A204.1 (cell line): Measurements from ENCODE around the gene EGLN3.

ENCODE experiments used
- FAIRE-seq: peaks from 2 replicates; lab custom pipeline; 2012; peaks lifted over from hg19 to GRCh38; lab: Jason Lieb, UNC

Gene EGLN3

DNA sequence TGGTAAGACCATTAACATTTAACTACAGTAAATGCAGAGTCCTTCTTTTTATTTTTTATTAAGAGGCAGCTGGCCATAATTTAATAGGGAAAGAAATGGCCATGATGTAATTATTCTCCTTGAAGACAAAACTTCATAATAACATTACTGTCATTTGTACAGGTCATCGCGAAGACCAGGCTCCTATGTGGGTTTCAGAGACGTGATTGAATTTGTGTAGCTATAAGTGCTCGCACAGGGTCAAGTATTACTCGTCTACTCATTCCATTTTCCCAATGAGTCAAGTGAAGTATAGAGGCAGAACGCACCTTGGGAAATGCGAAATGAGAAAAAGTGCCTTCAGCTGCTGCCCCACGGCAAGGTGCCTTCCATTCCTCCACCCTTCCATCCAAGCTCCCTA, 40.4 kb downstream of the EGLN3 start:
- no peak for FAIRE-seq

DNA sequence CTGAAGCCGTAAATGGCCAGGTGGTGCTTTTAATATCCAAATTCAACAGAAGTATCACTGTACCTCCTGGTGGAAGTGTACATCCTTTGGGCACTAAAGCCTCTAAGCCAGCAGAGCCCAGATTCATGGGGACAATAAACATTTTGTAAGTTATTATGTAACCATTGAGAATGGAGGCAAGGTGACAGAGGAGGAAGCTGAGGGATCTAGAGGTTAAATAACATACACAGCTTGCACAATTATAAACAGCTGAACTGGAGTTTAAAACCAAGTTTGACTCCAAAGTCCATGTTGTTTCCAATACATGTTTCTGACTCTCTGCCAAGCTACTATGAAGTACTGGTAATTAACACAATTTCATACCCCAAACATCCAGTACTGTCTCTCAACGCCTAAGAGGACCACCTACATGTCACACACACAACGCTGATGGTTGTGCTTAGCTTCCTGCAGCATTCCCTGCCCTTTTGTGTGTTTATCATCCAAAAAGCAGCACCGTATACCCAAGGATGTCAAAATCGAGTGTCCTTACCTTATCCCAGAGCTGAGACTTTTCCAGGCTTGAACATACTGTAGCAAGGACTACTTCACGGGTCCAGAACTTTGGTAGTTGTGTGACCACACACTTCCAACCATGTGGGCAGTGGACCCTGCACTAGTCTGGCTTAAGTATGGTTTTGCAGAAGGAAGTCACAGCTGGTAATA, 41.3 kb downstream of the EGLN3 start:
- FAIRE-seq: no peak

DNA sequence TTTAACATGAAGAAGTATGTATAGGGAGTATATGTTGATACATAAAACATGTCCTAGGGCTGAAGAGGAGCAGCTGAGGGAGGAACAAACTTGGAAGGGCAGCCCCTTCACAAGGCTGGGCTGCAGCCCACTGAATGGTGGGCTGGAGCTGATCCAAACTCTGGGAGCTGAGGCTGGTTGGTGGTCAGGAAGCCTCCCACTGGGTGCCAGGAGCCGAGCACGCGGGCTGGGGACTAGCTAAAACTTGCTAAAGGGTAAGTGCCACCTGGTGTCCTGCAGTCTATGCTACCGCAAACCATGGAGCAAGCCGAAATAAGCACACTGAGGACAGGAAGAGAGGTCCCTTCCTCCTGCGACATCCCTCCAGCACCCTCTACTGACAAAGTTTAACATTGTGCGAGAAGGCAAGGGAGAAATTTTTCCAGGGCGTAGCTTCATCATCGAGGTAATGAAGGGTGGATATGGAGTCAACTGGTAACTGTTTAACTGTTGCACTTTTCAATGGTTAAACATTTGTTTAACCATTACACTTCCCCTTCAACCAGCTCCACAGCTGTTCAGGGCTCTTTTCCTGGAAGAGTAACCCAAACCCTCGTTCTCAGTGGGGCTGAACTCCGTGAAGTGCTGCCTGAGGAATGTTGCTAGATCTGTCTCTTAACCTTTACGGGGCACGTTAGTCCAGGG, 42.2 kb downstream of the EGLN3 start:
- FAIRE-seq: no peak

DNA sequence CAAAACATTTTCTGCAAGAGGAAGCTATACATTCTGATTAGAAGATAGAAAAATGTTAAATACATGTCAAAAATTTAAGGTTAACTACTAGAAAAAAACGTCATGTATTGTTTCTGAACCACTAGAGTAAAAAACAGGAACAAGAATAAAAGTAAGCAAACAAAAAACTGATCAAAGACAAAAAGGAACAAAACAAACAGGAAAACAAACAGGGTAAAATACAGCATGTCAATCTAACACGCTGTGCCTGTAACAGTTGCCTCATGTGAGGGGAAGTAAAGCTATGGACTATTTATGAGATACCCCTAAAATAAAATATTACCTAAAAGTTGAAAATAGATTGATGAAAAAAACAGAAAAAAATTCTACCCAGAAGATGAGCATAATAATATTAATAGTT, 43.9 kb downstream of the EGLN3 start:
- no peak for FAIRE-seq

DNA sequence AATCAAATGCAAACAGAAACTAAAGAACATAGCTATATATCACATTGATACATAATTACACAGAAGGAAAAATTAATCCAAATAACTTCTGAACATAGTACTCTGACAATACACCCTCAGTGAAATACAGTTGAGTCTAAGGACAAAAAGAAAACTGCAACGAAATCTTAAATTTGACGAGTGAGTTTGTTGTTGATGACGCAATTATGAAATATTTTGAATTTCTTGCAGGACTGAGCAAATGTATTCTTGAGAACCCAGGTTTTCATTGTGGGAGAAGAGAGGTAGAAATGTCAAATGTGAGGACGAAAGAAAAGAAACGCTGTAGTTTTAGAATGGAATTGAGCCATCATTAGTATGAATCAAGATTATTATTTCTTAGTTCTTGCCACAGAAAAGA, 46.3 kb downstream of the EGLN3 start:
- FAIRE-seq: no peak

DNA sequence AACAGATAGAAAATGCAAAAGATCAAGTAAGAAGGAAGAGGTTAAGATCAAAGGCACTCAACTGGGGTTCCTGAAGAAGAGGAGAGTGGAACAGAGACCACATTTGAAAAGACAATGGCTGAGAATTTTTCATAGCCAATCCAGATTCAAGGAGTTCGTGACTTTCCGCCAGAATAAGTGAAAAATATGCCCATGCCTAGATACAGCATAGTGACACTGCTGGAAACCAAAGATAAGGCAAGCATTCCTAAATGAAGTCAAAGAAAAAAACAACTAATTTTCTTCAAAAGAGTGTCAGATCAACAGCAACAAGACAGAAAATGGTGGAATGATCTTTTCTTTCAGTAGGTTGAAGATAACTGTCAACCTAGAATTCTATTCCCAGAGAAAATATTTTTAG, 47.5 kb downstream of the EGLN3 start:
- FAIRE-seq: no peak

DNA sequence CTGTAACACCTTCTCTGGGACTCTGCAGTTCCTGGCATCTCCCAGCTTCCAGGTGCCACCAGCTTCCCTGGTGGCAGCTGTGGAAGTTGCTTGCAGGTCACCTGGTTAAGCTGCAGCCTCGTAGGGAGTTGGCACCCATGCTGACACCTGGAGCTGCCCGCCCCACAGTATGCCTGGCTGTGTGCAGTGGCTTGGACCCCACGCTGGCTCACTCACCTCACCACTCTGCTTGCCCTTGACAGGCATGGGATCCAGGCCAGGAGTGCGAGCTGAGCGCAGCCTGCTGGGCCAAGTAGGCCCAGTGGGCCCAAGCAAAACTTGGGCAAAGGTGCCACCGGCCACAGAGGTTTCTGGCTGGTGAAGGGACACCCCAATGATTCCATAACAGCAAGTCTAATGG, 48.5 kb downstream of the EGLN3 start:
- no peak for FAIRE-seq

DNA sequence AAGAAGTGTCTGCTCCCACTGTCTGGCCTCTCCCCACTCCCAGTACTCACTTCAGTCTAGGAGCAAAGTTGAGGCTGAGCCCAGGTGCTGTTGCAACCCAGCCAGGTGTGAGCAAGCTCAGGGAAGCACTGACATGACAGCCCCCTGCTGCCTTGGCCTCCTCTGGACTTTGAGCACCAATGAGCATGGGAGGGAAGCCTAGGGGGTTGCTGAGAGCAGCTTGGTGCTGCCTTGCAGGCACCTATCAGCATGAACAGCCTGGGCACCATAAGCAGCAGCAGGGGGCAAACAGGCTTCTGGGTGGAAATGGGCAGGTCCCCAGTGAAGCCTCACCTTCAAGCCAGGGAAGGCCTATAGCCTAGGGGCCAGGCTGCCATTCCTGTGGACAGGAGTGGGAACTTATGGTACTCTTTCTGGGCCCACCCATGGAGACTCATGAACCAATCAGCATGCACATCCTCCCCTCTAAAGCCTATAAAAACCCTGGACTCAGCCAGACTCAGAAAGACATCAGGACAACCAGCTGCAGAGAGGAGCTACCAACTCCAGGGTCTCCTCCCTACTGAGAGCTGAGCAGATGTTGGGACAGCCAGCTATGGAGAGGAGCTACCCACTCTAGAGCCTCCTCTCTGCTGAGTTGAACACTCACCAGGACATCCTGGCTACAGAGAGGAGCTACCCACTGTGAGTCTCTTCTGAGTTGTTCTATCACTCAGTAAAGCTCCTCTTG, 49.3 kb downstream of the EGLN3 start:
- no peak for FAIRE-seq

DNA sequence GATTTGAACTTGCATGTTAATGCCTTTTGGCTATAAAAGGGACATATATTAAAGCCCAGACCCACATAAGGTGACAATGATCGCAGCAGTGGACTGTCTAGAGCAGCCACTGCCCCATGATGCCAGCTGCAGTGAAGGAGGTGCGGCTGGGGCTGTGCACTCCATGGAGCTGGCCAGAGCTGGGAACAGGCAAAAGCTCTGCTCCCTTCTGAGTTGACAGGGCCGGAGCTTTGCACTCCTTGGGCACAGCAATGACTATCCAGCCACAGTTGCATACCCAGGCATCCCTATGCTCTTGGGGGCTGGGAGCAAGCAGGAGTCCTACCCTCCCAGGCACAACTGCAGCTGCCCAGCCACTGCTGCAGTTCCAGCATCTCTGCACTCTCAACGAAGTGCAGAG, 50.2 kb downstream of the EGLN3 start:
- no peak for FAIRE-seq

DNA sequence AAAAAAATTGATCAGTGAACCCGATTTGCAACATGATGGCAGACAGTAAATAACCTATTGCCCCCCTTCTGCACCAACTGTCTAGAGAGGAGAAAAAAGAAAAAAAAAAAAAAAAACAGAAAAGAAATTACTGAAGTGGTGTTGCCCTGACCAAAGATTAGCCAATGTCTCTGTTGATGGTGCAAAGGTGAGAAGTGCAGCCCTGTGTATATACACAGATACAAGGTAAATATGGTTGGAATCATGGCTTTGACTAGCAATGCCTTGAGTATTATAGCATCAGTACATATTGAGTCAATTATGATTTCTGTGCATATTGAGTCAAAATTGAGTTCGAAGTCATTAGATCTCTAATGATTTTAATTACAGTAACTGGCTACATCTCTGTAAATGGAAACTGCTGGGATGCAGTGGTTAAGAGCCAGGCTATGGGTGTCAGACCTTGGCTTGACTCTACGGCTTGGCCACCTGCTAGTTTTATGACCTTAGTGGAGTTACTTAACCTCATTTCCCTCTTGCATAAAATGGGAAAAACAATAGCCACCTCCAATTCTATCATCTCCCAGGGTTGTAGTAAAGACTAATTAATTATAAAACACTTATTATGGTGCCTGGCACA, 51.0 kb downstream of the EGLN3 start:
- FAIRE-seq: no peak

DNA sequence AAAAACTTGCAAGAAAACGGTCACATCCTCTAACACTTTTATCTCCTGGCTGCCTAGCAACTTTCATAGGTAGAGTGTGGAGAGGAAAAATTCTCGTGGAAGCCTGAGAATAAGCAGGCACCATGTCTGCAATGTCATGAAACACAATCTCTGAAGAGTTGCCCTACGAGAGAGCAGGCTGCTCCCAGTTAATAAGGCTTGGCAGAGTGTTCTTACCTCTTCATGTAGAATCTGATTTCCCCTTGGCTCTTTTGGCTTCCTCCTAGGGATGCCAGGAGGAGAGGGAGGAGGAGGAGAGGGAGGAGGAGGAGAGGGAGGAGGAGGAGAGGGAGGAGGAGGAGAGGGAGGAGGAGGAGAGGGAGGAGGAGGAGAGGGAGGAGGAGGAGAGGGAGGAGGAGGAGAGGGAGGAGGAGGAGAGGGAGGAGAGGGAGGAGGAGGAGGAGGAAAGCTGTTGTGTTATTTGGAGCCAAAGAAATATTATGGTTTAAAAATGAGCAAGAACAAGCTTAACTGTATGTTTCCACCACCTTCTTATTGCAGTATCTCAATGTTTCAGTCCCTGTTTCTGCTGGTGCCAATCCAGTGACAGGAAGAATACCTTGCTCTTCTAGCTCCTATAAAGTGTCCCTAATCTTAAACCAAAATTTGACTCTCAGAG, 52.9 kb downstream of the EGLN3 start:
- no peak for FAIRE-seq

DNA sequence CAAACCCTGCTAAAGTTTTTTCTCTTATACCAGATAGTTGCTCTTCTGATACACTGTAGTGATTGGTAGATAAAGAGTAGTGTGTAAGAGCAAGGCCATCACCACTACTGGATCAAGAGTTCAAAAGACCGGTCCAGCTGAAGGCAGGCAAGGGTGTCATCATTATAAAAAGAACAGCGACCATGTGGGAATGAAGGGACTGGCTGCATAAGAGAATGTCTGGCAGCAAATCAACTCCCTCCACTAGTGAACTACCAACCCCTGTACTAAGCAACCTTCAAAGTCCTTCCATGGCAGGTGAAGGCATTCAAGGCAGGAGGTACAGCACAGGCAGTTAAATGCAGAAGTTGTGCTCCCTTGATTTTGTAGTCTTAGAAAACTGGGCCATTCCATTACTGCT, 53.5 kb downstream of the EGLN3 start:
- FAIRE-seq: no peak

DNA sequence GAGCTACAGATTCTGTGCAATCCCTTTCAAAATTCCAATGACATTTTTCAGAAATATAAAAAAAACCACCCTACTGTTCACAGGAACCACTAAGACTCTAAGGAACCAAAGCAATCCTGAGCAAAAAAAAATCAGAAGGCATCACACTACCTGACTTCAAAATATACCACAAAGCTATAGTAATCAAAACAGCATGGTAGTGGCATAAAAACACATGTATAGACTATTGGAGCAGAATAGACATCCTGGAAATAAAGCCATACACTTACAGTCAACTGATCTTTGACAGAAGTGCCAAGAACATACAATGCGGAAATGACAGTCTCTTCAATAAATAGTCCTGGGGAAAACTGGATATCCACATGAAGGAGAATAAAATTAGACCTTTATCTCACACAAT, 56.5 kb downstream of the EGLN3 start:
- no peak for FAIRE-seq

DNA sequence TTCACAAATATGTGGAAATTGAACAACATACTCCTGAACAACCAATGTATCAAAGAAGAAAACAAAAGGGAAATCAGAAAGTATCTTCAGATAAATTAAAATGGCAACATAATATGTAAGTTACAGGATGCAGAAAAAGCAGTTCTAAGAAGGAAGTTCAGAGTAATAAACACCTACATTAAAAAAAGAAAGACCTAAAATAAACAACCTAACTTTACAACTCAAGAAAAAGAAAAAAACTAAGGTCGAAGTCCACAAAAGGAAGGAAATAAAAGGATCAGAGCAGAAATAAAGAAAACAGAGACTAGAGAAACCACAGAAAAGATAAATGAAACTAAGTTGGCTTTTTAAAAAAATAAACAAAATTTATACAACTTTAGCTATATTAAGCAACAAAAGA, 59.2 kb downstream of the EGLN3 start:
- FAIRE-seq: peak; percentile 25

DNA sequence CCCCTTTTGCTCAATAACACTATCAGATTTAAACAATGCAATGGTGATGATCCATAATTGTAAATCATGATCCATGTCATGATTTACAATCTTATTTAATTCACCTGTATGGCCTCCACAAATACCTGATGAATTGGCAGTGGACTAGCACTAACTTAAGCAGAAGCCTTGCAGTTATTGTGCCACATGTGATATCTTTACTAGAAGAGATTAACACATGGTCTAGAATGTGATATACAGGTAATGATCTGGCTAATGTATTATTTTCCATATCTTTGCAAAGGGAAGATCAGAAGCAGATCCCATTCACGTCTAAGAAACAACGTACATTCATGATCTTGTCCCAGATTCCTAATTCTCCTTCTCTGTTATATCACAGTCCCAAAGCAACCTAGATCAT, 66.0 kb downstream of the EGLN3 start:
- FAIRE-seq: no peak

DNA sequence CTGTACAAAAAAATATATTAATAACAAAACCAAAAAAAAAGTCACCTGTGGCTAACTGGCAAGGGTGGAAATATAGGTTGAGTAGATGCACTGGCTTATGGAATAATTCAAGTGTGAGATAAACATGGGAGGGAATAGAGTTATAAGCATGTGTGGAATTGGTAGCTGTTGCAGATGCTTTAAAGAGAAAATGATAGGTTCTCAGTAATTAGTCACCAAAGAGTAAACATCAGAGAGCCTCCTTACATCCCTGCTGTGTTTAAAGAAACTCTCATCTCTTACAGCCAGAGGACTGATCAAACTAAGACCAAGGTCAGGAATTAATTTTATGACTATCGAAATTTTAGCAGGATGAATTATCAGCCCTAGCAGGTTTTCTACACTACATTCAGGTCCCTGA, 70.5 kb downstream of the EGLN3 start:
- FAIRE-seq: no peak

DNA sequence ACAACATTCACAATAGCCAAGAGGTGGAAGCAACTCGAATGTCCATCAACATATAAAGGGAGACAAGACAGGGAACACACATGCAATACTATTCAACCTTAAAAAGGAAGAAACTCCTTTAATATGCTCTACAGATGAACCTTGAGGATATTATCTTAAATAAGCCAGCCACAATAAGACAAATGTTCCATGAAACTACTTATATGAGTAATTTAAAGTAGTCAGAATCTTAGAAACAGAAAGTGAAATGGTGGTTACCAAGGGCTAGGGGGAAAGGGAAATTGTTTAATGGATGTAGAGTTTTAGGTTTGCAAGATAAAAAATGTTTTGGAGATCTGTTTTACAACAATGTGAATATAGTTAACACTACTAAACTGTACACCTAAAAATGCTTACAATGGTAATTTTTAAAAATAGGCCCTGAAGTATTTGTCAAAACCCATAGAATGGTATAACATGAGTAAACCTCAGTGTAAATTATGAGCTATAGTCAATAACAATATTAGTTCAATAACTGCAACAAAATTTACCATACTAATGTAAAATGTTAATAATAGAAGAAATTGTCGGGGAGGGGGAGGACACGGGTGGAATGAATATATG, 71.1 kb downstream of the EGLN3 start:
- no peak for FAIRE-seq

DNA sequence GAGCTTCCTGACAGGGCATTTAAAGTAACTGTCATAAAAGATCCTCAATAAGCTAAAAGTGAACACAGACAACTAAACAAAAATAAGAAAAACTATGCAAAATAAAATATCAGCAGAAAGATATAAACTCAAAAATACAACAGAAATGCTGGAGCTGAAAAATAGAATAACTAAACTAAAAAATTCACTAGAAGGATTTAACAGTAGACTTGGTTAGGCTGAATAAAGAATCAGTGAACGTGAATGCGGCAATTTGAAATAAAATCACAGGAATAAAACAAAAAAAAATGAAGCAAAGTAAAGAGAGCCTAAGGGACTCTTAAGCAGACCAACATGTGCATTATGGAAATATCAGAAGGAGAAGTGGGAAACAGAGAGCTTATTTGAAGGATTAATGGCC, 74.6 kb downstream of the EGLN3 start:
- no peak for FAIRE-seq
